Glutamatergic neuron (in vitro differentiated cells): Measurements from ENCODE around the gene FBXO7. TPM values are rescaled to one million over a fixed set of nuclear protein-coding genes. Genes with fewer than 3 reads are reported as not detected.

Experiments used
- DNase-seq: peaks from one replicate; pipeline ENCODE4 v3.0.0; 2022
- H3K27ac Mint-ChIP-seq: one replicate; pipeline ENCODE4 v1.8.0; 2020; ENCODE audit warnings: mild to moderate bottlenecking, mixed read lengths, inconsistent platforms; ENCODE audit not compliant: unreplicated experiment
- H3K27me3 Mint-ChIP-seq: one replicate; pipeline ENCODE4 v1.8.0; 2020; ENCODE audit warnings: mild to moderate bottlenecking, moderate library complexity, mixed read lengths, inconsistent platforms; ENCODE audit not compliant: unreplicated experiment
- H3K36me3 Mint-ChIP-seq: one replicate; pipeline ENCODE4 v1.8.0; 2020; ENCODE audit warnings: mild to moderate bottlenecking, mixed read lengths, inconsistent platforms; ENCODE audit not compliant: unreplicated experiment
- H3K4me1 Mint-ChIP-seq: one replicate; pipeline ENCODE4 v1.8.0; 2020; ENCODE audit warnings: mild to moderate bottlenecking, low read depth, mixed read lengths, inconsistent platforms; ENCODE audit not compliant: unreplicated experiment
- H3K4me3 Mint-ChIP-seq: one replicate; pipeline ENCODE4 v1.8.0; 2020; ENCODE audit warnings: mild to moderate bottlenecking, mixed read lengths, inconsistent platforms; ENCODE audit not compliant: unreplicated experiment
- H3K9me3 Mint-ChIP-seq: one replicate; pipeline ENCODE4 v1.8.0; 2020; ENCODE audit warnings: mild to moderate bottlenecking, moderate library complexity, mixed read lengths, inconsistent platforms; ENCODE audit not compliant: unreplicated experiment
- total RNA-seq: library from RNA; stranded (reverse); fragmentation: NEBNext Ultra II Directional; extraction: Animal tissue kit (Norgen Biotek cat#: 25700); gene quantifications from one replicate; pipeline ENCODE4 v1.2.1, GENCODE V29; 2021; ENCODE audit not compliant: unreplicated experiment
- TF ChIP-seq, protein P1 (sequence below): fragments of 200-600 bp; sonication (generic); IDR thresholded peaks from one replicate; pipeline ENCODE4 v1.5.0; 2021; ENCODE audit not compliant: partially characterized antibody, unreplicated experiment

FBXO7 gene
- total RNA-seq, 1 donor from 2014 or later, result 78.3 TPM

DNA sequence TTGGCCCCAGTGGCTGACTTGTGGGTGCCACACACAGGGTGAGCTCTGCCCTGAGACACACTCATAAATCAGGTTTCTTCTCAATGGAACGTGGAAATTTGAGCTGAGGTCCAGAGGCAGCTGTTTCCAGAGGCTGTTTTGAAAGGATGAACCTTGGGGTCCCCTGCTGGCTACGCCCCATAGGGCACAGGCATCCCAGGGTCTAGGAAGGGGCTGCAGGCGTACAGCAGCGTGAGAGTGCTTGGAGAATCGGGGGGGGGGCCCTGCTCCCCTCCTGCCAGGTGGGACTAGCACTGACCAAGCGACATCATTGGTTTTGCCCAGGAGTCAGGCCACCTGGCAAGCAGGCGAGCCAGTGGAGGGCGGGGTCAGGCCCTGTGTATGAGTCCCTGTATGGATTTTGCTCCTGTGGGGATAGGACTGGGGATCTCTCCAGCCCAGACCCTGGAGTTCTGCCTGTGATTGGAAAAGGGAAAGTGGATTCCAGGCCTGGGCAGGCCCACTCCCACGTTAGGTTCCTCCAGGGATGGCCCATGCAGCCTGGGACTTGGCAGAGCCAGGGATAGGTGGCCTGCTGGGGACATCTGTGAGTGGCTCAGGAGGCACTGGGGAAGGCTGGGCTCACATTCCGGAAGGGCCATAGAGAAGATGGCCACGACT is 61.0 kb downstream of the FBXO7 start:
- Mint-ChIP-seq H3K4me3 (no peak overlapping the region), H3K9me3 (peaks cover 7% of the 10 kb centered on the region), H3K4me1 (peaks cover 22% of the 10 kb centered on the region), H3K27me3 (peaks cover 5% of the 10 kb centered on the region), H3K27ac (no peak overlapping the region), H3K36me3 (peaks cover 13% of the 10 kb centered on the region)
- TF ChIP-seq, protein P1, sequence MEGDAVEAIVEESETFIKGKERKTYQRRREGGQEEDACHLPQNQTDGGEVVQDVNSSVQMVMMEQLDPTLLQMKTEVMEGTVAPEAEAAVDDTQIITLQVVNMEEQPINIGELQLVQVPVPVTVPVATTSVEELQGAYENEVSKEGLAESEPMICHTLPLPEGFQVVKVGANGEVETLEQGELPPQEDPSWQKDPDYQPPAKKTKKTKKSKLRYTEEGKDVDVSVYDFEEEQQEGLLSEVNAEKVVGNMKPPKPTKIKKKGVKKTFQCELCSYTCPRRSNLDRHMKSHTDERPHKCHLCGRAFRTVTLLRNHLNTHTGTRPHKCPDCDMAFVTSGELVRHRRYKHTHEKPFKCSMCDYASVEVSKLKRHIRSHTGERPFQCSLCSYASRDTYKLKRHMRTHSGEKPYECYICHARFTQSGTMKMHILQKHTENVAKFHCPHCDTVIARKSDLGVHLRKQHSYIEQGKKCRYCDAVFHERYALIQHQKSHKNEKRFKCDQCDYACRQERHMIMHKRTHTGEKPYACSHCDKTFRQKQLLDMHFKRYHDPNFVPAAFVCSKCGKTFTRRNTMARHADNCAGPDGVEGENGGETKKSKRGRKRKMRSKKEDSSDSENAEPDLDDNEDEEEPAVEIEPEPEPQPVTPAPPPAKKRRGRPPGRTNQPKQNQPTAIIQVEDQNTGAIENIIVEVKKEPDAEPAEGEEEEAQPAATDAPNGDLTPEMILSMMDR, result no peak
- no peak for DNase-seq

DNA sequence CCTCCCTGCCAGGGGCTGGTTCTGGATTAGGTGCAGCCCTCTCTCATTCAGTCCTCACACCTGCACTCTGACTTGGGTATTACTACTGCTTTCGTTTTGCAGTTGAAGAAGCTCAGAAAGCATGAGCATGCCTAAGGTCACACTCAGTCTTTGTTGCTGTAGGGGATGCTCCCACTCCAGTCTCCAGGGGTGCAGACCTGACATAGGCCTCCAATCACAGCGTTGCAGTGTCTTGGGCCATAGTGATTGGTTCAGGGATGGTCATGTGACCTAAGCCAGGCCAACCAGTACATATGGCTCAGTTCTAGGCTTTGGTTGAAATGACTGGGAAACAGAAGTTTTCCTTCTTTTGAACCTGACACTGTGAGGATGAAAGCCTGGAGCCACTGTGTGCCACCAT is 61.7 kb downstream of the FBXO7 start:
- H3K4me3 Mint-ChIP-seq, result no peak overlapping the region
- H3K27ac Mint-ChIP-seq, result no peak overlapping the region
- H3K4me1 Mint-ChIP-seq, result peaks cover 21% of the 10 kb centered on the region
- H3K27me3 Mint-ChIP-seq, result peaks cover 5% of the 10 kb centered on the region
- peaks cover 7% of the 10 kb centered on the region for H3K9me3 Mint-ChIP-seq
- H3K36me3 Mint-ChIP-seq, result peaks cover 13% of the 10 kb centered on the region
- TF ChIP-seq, protein P1, result no peak
- DNase-seq, result no peak

DNA sequence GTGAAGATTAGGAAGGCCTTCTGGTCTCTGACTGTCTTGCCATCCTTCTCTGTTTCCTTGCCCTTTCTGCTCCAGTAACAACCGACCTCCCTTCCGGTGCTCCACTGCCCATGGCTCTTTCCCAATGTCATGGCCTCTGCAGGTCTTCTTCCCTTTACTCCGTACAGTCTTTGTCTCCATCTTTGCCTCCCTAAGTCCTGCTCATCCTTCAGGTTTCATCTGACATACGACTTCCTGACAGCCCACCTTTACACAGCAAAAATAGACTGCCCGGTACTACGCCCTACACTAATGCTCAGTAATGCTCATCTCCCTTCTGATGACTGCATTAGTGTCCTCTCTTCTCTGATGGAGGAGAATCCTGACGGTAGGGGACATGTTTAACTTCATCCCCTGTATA is 63.9 kb downstream of the FBXO7 start:
- H3K9me3 Mint-ChIP-seq, result peaks cover 4% of the 10 kb centered on the region
- H3K36me3 Mint-ChIP-seq, result peaks cover 13% of the 10 kb centered on the region

DNA sequence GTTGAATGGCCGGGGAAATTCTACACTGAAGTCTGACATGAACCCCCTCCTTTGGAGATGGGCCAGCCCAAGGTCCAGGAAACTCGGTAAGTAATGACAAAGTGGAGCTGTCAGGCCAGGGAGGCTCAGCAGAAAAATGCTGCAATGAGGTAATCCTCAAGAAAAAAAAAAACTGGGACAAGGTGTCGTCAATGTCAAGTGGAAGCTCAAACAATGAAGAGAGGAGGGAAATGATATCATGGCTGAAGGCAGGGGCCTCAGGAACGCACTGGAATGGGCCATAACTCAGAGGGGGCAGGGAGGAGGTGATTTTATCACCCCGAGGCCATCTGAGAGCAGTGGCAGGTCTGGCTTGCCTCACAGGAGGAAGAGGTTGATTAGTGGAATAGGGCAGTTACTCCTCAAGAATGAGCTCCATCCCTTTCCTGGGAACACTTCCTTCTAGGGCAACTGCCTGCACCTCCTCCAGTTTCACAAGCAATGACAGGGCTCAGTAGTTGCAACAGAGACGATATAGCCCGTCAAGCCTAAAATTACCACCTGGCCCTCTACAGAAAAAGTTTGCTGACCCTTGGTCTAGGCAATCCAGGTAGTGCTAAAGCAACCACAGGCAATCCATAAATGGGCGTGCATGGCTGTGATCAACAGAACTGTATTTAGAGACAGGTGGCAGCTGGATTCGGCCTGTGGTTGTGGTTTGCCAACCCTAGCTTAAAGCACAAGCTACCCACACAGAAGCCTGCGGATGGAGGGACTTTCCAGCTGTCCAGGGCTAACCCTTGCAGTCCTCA is 65.2 kb downstream of the FBXO7 start:
- Mint-ChIP-seq H3K4me1 (peaks cover 6% of the 10 kb centered on the region), H3K4me3 (no peak overlapping the region), H3K27me3 (no peaks in the 10 kb centered on the region), H3K27ac (no peak overlapping the region), H3K36me3 (peaks cover 13% of the 10 kb centered on the region), H3K9me3 (peaks cover 3% of the 10 kb centered on the region)
- DNase-seq, result no peak
- TF ChIP-seq, protein P1, result no peak

More for the DNA sequence above, 63.9 kb downstream of the FBXO7 start:
- TF ChIP-seq, protein P1, result no peak
- Mint-ChIP-seq H3K27me3 (peaks cover 3% of the 10 kb centered on the region), H3K27ac (no peak overlapping the region), H3K4me3 (no peak overlapping the region), H3K4me1 (peaks cover 14% of the 10 kb centered on the region)
- no peak for DNase-seq

DNA sequence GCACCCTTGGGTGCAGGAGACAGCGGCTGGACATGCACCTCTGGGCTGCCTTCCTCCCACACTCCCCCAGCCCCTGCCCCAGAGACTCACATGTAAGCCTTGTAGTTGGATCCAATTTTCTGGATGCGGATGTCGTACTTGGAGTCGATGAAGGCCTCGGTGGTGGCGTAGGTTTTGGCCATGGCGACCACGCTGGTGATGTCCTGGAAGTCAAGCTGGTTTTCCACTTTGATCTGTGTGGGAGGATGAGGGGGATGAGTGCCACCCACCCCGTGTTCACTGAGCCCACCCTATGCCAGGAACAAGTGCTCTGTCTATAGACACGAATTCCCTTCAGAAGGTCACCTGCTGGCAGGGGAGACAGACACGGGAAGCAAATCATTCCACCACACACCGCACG is 66.9 kb downstream of the FBXO7 start:
- Mint-ChIP-seq H3K27me3 (no peaks in the 10 kb centered on the region), H3K27ac (no peak overlapping the region), H3K4me1 (peaks cover 3% of the 10 kb centered on the region), H3K9me3 (peaks cover 3% of the 10 kb centered on the region), H3K4me3 (no peak overlapping the region), H3K36me3 (peaks cover 13% of the 10 kb centered on the region)
- no peak for DNase-seq
- TF ChIP-seq, protein P1, result no peak
